NCI-H446 (cell line): Measurements from ENCODE around the gene CPNE5.
"Not testable (repeated sequence)": the region's sequence is repeated elsewhere in the genome, so short reads cannot be mapped to it uniquely, and the experiment has no call there.

Experiments
- DNase-seq, 2 experiments: peaks; one replicate each; lab custom pipeline; 2025; lab: John Stamatoyannopoulos, UW

CPNE5 gene

GRCh38 chr6:36815962-36816735 lies 23.1 kb downstream of the CPNE5 start:
- DNase-seq, result no peak

- DNase-seq, result no peak
These were observed 25.0 kb downstream of the CPNE5 start for GRCh38 chr6:36814249-36814648.

- DNase-seq, result no peak
These were observed 25.7 kb downstream of the CPNE5 start for GRCh38 chr6:36813526-36813925.

- DNase-seq, result not testable (repeated sequence)
These were observed 26.2 kb downstream of the CPNE5 start for GRCh38 chr6:36813047-36813446.

- DNase-seq, result no peak
These were observed 29.1 kb downstream of the CPNE5 start for GRCh38 chr6:36809941-36810803.

GRCh38 chr6:36809156-36809555 lies 30.1 kb downstream of the CPNE5 start:
- no peak for DNase-seq

GRCh38 chr6:36808634-36809033 lies 30.6 kb downstream of the CPNE5 start:
- no peak for DNase-seq

- no peak for DNase-seq
These were observed 31.5 kb downstream of the CPNE5 start for GRCh38 chr6:36807750-36808149.

- no peak for DNase-seq
These were observed 32.1 kb downstream of the CPNE5 start for GRCh38 chr6:36807143-36807542.

- no peak for DNase-seq
These were observed 33.3 kb downstream of the CPNE5 start for GRCh38 chr6:36805917-36806316.

- no peak for DNase-seq
These were observed 34.0 kb downstream of the CPNE5 start for GRCh38 chr6:36805096-36805797.

GRCh38 chr6:36804563-36804962 lies 34.7 kb downstream of the CPNE5 start:
- DNase-seq, result no peak

GRCh38 chr6:36803908-36804307 lies 35.3 kb downstream of the CPNE5 start:
- no peak for DNase-seq

GRCh38 chr6:36803482-36803881 lies 35.8 kb downstream of the CPNE5 start:
- DNase-seq, result no peak

- DNase-seq, result peak in 1 of 2 experiments; percentile 13
These were observed 38.8 kb downstream of the CPNE5 start for GRCh38 chr6:36800223-36801076.

- DNase-seq, result no peak
These were observed 40.4 kb downstream of the CPNE5 start for GRCh38 chr6:36798852-36799251.

GRCh38 chr6:36797653-36798052 lies 41.6 kb downstream of the CPNE5 start:
- DNase-seq, result no peak

GRCh38 chr6:36797055-36797454 lies 42.2 kb downstream of the CPNE5 start:
- no peak for DNase-seq

- no peak for DNase-seq
These were observed 44.6 kb downstream of the CPNE5 start for GRCh38 chr6:36794713-36795065.

- peak in 1 of 2 experiments; percentile 21 for DNase-seq
These were observed 45.1 kb downstream of the CPNE5 start for GRCh38 chr6:36793913-36794712.
